Glomerular visceral epithelial cell (primary cell): ENCODE data around the gene SNX20.

Experiments used
- DNase-seq: peaks from one replicate; pipeline ENCODE4 v3.0.0-alpha.2; 2016; ENCODE audit errors: extremely low spot score

Gene SNX20

GRCh38 chr16:50705436-50706110 lies 24.5 kb upstream of the SNX20 start:
- no peak for DNase-seq

- DNase-seq: no peak
Measured at GRCh38 chr16:50704245-50704644, 23.1 kb upstream of the SNX20 start.

GRCh38 chr16:50702725-50703124 lies 21.6 kb upstream of the SNX20 start:
- peak; percentile 33 for DNase-seq

DNA sequence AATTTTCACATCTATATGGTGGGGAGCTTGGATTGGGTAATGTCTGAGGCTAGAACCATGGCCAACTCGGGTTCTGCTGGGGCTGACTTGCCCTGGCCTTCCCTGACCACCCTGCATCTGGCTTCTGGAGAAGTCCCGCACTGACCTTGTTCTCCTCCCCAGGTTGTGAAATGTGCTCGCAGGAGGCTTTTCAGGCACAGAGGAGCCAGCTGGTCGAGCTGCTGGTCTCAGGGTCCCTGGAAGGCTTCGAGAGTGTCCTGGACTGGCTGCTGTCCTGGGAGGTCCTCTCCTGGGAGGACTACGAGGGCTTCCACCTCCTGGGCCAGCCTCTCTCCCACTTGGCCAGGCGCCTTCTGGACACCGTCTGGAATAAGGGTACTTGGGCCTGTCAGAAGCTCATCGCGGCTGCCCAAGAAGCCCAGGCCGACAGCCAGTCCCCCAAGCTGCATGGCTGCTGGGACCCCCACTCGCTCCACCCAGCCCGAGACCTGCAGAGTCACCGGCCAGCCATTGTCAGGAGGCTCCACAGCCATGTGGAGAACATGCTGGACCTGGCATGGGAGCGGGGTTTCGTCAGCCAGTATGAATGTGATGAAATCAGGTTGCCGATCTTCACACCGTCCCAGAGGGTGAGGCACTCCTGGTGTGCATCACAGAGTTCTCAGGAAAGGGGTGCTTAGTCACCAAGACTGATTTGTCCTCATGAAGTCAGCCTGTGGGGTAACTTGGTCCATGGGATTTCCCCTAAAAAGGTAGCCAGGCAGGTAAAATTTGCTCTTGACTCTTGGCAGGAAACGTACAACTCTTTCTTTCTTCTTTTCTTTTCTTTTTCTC lies 18.4 kb upstream of the SNX20 start:
- DNase-seq: peak; percentile 8

GRCh38 chr16:50697881-50698767 lies 17.0 kb upstream of the SNX20 start:
- peak; percentile 28 for DNase-seq

DNA sequence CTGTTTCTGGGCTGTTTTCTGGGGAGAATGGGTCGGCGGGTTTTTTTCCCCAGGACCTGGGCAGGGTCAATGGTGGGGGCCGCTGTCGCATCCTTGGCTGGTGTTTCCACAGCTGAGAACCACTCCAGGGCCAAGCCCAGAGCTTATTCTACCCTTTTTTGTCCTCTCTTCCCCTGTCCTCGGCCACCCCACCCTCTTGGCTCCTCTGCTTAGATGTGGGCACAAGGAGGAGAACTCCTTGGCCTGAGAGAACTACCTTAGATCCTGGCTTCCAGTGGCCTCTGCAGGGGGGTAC lies 16.3 kb upstream of the SNX20 start:
- no peak for DNase-seq

- peak; percentile 75 for DNase-seq
Measured at GRCh38 chr16:50696575-50697420, 15.7 kb upstream of the SNX20 start.

GRCh38 chr16:50696126-50696525 lies 15.0 kb upstream of the SNX20 start:
- no peak for DNase-seq

DNA sequence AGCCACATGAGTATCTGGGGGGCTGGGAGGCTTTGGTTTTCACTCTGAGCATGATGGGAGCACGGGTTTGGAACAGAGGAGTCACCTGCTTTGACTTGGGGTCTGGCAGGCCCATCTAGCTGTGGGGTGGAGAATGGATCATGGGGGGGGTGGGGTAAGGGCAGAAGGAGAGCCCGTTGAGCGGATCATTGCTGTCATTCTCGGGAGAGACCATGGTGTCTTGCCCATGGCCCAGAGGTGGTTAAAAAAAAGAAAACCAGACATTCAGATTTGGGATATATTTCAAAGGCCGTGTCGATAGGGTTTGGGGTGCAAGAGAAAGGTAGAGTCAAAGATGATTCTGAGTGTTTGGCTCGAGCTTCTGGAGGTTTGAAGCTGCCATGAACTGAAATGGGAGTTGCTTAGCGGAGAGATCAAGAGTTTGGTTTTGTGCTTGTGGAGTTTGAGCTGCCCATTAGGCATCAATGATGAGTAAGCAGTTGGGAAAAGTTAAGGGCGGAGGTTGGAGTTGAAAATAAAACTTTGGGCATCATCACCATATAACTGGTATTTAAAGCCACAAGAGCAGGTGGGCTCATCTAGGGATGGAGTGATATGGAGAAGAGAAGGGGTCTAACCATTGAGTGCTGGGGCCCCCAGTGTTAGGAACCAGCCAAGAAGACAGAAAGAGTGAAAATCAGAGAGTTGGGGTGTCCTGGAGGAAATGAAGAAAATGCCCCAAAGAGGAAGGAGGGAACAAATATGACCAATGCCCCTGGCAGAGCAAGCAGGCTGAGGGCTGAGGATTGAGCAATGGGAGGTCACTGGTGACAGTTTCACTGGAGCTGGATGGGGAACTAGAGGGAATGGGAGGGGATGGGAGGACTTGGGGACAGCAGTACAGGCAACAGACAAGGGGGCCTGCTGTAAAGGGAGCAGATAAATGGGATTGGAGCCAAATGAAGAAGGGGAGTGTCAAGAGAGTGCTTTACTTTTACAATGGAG lies 14.2 kb upstream of the SNX20 start:
- DNase-seq: no peak

DNA sequence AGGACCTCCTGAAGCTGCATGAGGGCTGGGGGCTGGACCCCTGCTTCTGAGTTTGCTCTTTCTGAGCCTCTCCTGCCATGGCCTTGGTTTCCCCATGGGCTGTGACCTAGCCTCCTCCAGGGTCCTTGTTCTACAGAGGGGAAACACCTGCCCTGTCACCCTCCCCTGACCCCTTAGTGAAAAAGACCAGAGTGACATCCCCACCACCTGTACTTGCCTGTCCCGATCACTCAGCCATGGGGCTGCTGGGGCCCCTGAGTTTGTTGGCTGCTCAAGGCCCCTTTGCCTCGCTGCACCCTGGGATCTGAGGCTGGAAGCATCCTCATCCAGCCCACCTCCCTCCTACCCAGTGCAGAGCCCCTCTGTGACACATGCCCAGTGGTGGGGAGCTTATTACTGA lies 13.1 kb upstream of the SNX20 start:
- no peak for DNase-seq

DNA sequence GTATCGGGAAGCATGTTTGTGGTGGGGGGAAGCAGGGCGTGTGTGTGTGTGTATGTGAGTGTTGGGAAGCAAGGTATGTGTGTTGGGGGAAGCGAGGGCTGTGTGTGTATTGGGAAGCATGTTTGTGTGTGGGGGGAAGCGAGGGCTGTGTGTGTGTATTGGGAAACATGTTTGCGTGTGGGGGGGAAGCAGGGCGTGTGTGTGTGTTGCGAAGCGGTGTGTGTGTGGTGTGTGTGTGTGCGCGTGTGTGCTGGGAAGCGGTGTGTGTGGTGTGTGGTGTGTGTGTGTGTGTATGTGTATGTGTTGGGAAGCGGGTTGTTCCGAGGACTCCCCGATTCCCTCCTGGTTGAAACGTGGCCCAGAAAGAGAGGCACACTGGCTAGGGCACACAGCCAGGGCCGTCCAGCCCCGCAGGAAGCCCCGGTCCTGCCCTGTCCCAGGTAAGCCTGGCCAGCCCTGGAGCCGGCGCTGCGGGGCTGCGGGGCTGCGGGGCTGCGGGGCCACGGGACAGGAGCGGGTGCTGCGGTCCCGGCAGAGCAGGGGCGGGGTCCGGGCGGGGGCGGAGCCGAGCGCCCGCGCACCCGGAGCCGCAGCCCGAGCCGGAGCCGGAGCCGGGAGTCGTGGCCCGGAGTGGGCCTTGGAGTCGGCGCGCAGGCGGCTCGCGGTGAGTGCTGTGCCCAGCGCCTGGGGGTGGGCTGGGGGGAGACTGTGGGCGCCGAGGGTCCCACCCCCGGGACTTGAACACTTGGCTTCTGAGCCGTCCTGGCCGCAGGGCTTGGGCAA lies 12.1 kb upstream of the SNX20 start, which contains the start of gene NOD2:
NOD2 (plus strand) TSS at position 608 of the 783 bp plus-strand sequence. CDS start 5,890 bp downstream, outside the sequence.
- DNase-seq: no peak

GRCh38 chr16:50692644-50692998 lies 11.5 kb upstream of the SNX20 start:
- DNase-seq: no peak

DNA sequence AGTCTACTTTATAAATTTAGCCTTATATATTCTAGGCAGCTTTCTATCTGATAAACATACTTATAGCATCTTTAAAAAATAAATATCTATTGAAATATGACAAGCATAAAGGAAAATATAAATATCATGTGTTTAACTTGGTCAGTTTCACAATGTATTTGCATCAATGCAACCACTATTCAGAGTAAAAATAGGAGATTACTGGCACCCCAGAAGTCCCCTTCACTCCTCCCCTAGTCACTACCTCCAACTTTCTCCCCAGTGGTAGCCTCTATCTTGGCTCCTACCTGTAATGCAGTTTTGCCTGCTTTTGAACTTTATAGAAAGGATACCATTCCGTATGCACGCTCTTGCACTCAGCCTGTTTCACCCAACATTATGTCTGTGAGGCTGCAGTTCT lies 9.1 kb upstream of the SNX20 start:
- no peak for DNase-seq

DNA sequence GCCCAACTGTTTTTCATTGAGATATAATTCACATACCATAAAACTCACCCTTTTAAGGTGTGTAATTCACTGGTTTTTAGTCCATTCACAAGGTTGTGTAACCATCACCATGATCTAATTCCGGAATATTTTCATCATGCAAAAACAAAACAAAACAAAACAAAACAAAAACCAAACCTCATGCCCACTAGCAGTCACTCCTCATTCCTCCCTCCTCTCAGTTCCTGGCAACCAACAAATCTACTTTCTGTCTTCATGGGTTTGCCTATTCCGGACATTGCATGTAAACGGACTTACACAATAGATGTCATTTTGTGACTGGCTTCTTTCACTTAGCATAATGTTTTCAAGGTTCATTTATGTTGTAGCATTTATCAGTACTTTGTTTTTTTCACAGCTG lies 7.8 kb upstream of the SNX20 start:
- DNase-seq: no peak

- no peak for DNase-seq
Measured at GRCh38 chr16:50688083-50688482, 7.0 kb upstream of the SNX20 start.

DNA sequence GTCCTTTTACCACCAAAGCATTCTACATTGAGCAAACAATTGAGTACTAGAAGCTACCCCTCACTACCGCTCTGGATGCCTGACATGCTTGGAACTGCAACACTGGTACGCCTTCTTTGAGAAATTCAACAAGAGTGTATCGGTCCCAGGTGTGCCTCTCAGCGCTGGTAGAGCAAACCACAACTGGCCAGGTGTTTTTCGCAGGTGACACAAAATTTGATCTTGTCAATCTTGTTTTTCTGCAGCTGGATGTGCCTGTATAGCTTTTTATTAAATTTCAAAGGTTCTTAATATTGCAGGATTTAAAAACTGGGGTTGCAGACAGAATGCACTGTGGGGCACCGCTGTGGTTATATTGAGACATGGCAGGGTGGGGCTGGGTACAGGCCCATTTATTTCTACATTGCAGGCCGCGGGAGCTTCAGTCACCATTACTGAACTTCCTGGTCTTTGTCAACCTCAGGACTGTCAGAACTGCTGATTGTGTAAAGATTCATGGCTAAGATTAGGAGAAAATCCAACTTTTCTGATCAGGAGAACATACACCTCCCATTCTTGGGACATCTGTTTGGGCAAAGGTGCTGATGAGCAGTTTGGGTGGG lies 4.5 kb upstream of the SNX20 start:
- DNase-seq: no peak

GRCh38 chr16:50684823-50685461 lies 3.8 kb upstream of the SNX20 start:
- DNase-seq: no peak

DNA sequence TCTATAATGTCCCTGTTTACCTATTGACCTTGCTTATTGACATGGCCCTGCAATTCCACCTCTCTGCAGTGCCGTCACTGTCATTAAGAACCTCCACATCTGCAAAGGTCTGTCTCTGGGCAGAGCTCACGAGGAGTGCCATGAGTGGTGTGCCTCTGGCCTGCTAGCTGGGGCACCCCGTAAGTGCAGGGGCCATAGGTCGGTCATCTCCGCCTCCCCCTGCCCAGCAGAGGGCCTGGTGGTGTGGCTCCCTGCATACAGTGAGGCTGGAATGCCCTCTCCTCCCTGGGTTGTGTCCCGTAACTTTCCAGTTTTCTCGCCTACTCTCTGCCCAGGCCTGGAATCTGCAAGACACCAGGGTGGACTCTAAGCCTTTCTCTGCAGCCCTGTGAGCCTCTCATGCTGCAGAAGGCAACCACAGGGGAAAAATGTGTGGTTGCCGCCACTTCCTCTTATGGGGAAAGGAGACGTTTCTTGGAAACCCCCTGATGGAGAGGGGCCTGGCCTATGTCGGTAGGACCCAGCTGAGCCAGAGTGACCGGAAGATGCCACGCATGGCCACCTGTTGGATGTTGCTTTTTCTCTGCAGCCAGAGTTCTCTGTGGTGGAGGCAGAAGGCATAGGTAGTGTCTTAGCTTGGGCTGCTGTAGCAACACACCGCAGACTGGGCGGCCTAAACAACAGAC lies 2.7 kb upstream of the SNX20 start:
- DNase-seq: peak; percentile 40
